Skeletal muscle cell (primary cell): Measurements from ENCODE around the gene RP9.

ENCODE experiments used
- DNase-seq: peaks from one replicate; pipeline ENCODE4 v3.0.0-alpha.2; 2010; ENCODE audit warnings: low read depth
- H3K4me3 ChIP-seq: 2 replicates; pipeline ENCODE4 v1.5.1; 2011; ENCODE audit warnings: low read depth, mild to moderate bottlenecking, control low read depth, low read length, moderate library complexity

The RP9 gene

GRCh38 chr7:33070277-33070676 lies 38.9 kb downstream of the RP9 start:
- no peak overlapping the region for H3K4me3 ChIP-seq

GRCh38 chr7:33067921-33068320 lies 41.3 kb downstream of the RP9 start:
- no peak for DNase-seq
- no peak overlapping the region for H3K4me3 ChIP-seq

More at GRCh38 chr7:33070277-33070676, 38.9 kb downstream of the RP9 start:
- no peak for DNase-seq

DNA sequence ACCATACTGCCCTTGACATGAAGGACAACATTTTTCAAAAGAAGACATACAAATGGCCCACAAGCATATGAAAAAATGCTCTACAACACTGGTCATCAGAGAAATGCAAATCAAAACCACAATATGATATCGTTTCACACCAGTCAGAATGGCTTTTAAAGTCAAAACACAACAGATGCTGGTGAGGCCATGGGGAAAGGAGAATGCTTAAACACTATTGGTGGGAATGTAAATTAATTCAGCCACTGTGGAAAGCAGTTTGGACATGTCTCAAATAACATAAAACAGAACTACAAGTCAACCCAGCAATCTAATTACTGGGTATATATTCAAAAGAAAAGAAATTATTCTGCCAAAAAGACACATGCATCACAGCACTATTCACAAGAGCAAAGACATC lies 42.4 kb downstream of the RP9 start:
- H3K4me3 ChIP-seq, result no peak overlapping the region
- no peak for DNase-seq

DNA sequence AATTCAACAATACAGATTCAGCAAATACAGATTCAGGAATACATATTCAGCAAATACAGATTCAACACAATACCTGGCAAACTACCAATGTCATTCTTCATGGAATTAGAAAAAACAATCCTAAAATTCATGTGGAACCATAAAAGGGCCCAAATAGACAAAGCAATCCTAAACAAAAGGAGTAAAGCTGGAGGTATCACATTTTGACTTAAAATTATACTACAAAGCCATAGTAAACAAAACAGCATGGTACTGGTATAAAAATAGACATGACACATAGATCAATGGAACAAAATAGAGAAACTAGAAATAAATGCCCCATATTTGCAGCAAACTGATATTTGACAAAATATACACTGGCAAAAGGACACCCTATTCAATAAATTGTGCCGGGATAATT lies 43.2 kb downstream of the RP9 start:
- DNase-seq, result no peak
- H3K4me3 ChIP-seq, result no peak overlapping the region

GRCh38 chr7:33062782-33063443 lies 46.3 kb downstream of the RP9 start:
- peak overlapping the region; percentile 94 for H3K4me3 ChIP-seq
- DNase-seq, result peak; percentile 89

DNA sequence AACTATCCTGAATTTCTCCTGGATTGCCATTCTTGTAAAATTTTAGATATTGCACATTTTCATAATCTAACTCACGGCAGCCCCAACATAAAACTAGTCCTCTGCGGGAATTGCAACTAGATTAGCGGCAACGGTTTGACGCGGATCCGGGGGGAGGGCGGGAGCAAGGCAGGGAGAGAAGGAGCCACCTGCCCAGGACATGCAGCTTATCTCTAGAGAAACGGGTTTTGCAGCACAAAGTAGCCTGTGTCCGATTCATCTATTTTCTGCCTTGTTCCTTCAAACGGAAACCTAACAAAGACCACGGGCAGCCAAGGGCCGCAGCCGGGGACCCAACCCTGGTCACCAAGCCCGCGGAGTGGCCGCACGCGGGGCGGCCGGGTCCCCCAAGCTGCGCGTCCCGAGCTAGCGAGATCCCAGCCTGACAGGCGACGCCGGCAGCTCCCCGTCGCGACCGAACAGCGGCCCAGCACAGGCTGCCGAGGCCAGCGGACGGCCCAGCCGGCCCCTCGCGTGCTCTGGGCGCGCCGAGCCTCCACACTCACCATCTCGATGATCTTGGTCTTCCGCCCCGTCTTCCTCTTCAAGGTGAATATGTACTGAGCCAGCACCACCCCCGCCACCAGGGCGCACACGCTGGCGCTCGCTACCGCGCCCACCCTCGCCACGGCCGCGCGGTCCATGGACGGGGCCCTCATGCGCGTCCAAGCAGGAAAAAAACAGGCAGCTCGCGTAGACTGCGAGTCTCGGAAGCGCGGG lies 47.0 kb downstream of the RP9 start, which contains the start of gene NT5C3A:
Gene NT5C3A, minus strand, starts transcription at position 754 of the 759 bp plus-strand sequence. Its CDS starts 71 bp downstream, at position 683.
- H3K4me3 ChIP-seq, result peak within 1 kb of the TSS; percentile 94
- DNase-seq, result no peak

GRCh38 chr7:33061282-33061937 lies 47.8 kb downstream of the RP9 start:
- peak overlapping the region; percentile 94 for H3K4me3 ChIP-seq
- no peak for DNase-seq

GRCh38 chr7:33059635-33060034 lies 49.6 kb downstream of the RP9 start:
- H3K4me3 ChIP-seq, result no peak overlapping the region
- no peak for DNase-seq

GRCh38 chr7:33055158-33055557 lies 54.0 kb downstream of the RP9 start:
- no peak overlapping the region for H3K4me3 ChIP-seq
- DNase-seq, result no peak

- no peak overlapping the region for H3K4me3 ChIP-seq
- DNase-seq, result no peak
These were observed 54.8 kb downstream of the RP9 start for GRCh38 chr7:33054261-33054964.

DNA sequence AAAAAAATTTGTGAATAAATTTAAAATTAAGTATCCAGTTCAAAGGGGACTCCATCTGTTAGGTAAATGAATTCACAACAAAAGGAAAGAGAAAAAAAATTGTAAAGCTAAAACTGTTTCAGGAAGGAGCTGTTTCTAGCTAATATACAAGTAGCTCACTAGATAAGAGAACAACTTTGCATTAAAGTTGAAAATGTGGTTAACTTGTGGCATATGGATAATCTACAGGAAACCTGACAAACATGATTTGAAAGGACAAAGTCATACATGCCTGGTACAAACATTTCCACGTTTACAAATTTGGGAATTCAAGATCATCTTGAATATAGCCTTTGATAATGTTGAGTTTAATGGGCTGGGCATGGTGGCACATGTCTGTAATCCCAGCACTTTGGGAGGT lies 55.5 kb downstream of the RP9 start:
- DNase-seq, result no peak
- H3K4me3 ChIP-seq, result no peak overlapping the region

- no peak for DNase-seq
These were observed 58.5 kb downstream of the RP9 start for GRCh38 chr7:33050535-33051318.

GRCh38 chr7:33048704-33049103 lies 60.5 kb downstream of the RP9 start:
- no peak for DNase-seq
- no peak overlapping the region for H3K4me3 ChIP-seq

More at GRCh38 chr7:33050535-33051318, 58.5 kb downstream of the RP9 start:
- H3K4me3 ChIP-seq, result no peak overlapping the region

- H3K4me3 ChIP-seq, result no peak overlapping the region
- no peak for DNase-seq
These were observed 60.9 kb downstream of the RP9 start for GRCh38 chr7:33048257-33048656.

DNA sequence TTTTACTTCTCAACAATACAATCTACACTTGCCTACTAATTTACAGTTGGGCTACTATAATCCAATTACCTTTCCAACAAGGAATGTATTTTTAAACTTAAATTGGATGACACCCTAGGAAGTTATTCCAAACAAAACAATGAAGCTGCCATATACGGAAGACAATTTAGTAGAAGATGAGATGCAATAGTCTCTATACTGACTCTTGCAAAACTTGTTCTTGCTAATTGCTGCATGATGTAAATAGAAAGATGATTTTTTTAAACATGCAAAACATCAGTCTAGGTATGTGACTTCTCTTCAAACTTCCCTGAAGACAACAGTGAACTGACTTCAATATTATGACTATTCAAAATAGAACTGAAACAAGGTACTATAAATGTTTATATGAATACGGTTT lies 64.2 kb downstream of the RP9 start:
- no peak for DNase-seq
- H3K4me3 ChIP-seq, result no peak overlapping the region
